Gastroesophageal sphincter (tissue), 3 donors: ENCODE data around the gene ARHGAP24.

Experiments used
- CTCF ChIP-seq, 4 experiments: fragments of 200-600 bp in 2 of 4; fragments of 450-650 bp in 2 of 4; sonication (generic) in 1 of 4; IDR thresholded peaks; one replicate each; pipeline ENCODE4 v1.5.1; 2017 to 2019; ENCODE audit warnings: antibody characterized with exemption in 4 of 4, mild to moderate bottlenecking in 2 of 4, moderate library complexity in 2 of 4
- EP300 ChIP-seq: sonication (generic); formaldehyde crosslinking; IDR thresholded peaks from one replicate; pipeline ENCODE4 v1.6.1; 2017; ENCODE audit warnings: antibody characterized with exemption, mild to moderate bottlenecking
- POLR2A ChIP-seq, 2 donors: fragments of 450-650 bp; IDR thresholded peaks; one replicate each; pipeline ENCODE4 v1.6.1; 2017; ENCODE audit warnings: antibody characterized with exemption in 2 of 2, mild to moderate bottlenecking in 2 of 2, moderate library complexity in 1 of 2
- POLR2AphosphoS5 ChIP-seq: sonication (generic); formaldehyde crosslinking; IDR thresholded peaks from one replicate; pipeline ENCODE4 v1.6.1; 2017; ENCODE audit warnings: antibody characterized with exemption

GRCh38 chr4:85431156-85431555 lies 43.8 kb upstream of the ARHGAP24 start:
- TF ChIP-seq CTCF (IDR thresholded peaks at IDR 0.05) (no peak), POLR2A (IDR thresholded peaks at IDR 0.05) (no peak), POLR2AphosphoS5 (no peak), EP300 (no peak)
